ENCODE measurements around the gene TMEM131L.

- no peak for TF ChIP-seq CTCF (IDR thresholded peaks at IDR 0.05; ENCODE audit: extremely low read depth in 1 of 2, insufficient read depth in 1 of 2, low read depth in 1 of 2, low read length in 2 of 2)
- no peak for TF ChIP-seq POLR2A (IDR thresholded peaks at IDR 0.05; ENCODE audit: low read depth, low read length)
- TF ChIP-seq EZH2 (IDR thresholded peaks at IDR 0.05; ENCODE audit: borderline replicate concordance, low read depth, low read length, severe bottlenecking), result no peak
Measured at GRCh38 chr4:153497091-153497531, 31.0 kb downstream of the TMEM131L start.

Data from endothelial cell of umbilical vein (primary cell).